ENCODE results near the gene SETD3.

- TF ChIP-seq CTCF (optimal IDR thresholded peaks at IDR 0.05 in 1 of 3, IDR thresholded peaks at IDR 0.05 in 1 of 3, conservative IDR thresholded peaks at IDR 0.05 in 1 of 3; ENCODE audit: extremely low read depth in 1 of 3, insufficient read depth in 2 of 3, low read length in 3 of 3) (no peak), EZH2 (IDR thresholded peaks at IDR 0.05; ENCODE audit: low read length) (no peak)
Observed at GRCh38 chr14:99440278-99440677, 40.4 kb downstream of the SETD3 start.

Measured in keratinocyte (primary cell).